Activated CD4-positive, alpha-beta T cell treated with anti-CD3 and anti-CD28 coated beads, Interleukin-2, amount 50 U/mL, for 24 hours (primary cell): ENCODE data around the gene GAN.

Experiments used
- DNase-seq, 2 donors: peaks; one replicate each; pipeline ENCODE4 v3.0.0-alpha.2; 2020; ENCODE audit warnings: low read depth in 1 of 2, low spot score in 1 of 2

Gene GAN

GRCh38 chr16:81424771-81425170, 110.0 kb downstream of the GAN start:
- no peak for DNase-seq

GRCh38 chr16:81427219-81427618, 112.5 kb downstream of the GAN start:
- no peak for DNase-seq

- DNase-seq: no peak
Observed at GRCh38 chr16:81429045-81429521, 114.3 kb downstream of the GAN start.

GRCh38 chr16:81431554-81432353, 117.0 kb downstream of the GAN start:
- no peak for DNase-seq

- DNase-seq: no peak
Observed at GRCh38 chr16:81432937-81433557, 118.3 kb downstream of the GAN start.

GRCh38 chr16:81435103-81435502, 120.3 kb downstream of the GAN start:
- no peak for DNase-seq

GRCh38 chr16:81435567-81435966, 120.8 kb downstream of the GAN start:
- no peak for DNase-seq

- no peak for DNase-seq
Observed at GRCh38 chr16:81436386-81436785, 121.6 kb downstream of the GAN start.

- DNase-seq: no peak
Observed at GRCh38 chr16:81437865-81438264, 123.1 kb downstream of the GAN start.
